A673 (cell line): Measurements from ENCODE around the gene DYRK1A. TPM values are rescaled to one million over a fixed set of nuclear protein-coding genes. Genes with fewer than 3 reads are reported as not detected.

ENCODE experiments used
- BruUV-seq: library from RNA; stranded (reverse); fragments of 400-500 nt; replicated peaks from 2 replicates; lab custom pipeline; 2021; lab: Mats Ljungman, UMichigan
- CTCF ChIA-PET: fragments of 300-600 bp; sonication (Branson Sonifier 250); formaldehyde crosslinking; loops from one replicate; lab custom pipeline; 2022; ENCODE audit warnings: antibody characterized with exemption; lab: Charles Lee
- POLR2A ChIA-PET: fragments of 300-600 bp; sonication (Branson Sonifier 250); formaldehyde crosslinking; loops from one replicate; lab custom pipeline; 2022; ENCODE audit warnings: antibody characterized with exemption; ENCODE audit not compliant: low non-redundant PET; lab: Charles Lee
- DNase-seq: peaks from one replicate; pipeline ENCODE4 v3.0.0-alpha.2; 2015; ENCODE audit warnings: low spot score
- H3K27ac ChIP-seq: fragments of 200-600 bp; sonication (generic); 2 replicates; pipeline ENCODE4 v1.5.1; 2016; ENCODE audit warnings: mixed run types, low read depth, mild to moderate bottlenecking, mixed read lengths, antibody characterized with exemption, low read length; ENCODE audit not compliant: poor library complexity, severe bottlenecking
- H3K27me3 ChIP-seq: fragments of 200-600 bp; sonication (generic); replicated peaks from 2 replicates; pipeline ENCODE4 v1.6.1; 2017; ENCODE audit warnings: mixed run types, low read depth, mild to moderate bottlenecking, mixed read lengths, antibody characterized with exemption, low read length; ENCODE audit not compliant: insufficient read depth, poor library complexity
- H3K36me3 ChIP-seq: fragments of 200-600 bp; sonication (generic); 2 replicates; pipeline ENCODE4 v1.6.1; 2016; ENCODE audit warnings: mixed run types, mild to moderate bottlenecking, mixed read lengths, antibody characterized with exemption, low read length; ENCODE audit not compliant: insufficient read depth, poor library complexity, severe bottlenecking
- H3K4me1 ChIP-seq: fragments of 200-600 bp; sonication (generic); 2 replicates; pipeline ENCODE4 v1.6.1; 2017; ENCODE audit warnings: mixed run types, mild to moderate bottlenecking, mixed read lengths, antibody characterized with exemption, low read length; ENCODE audit not compliant: insufficient read depth, poor library complexity, severe bottlenecking
- H3K4me3 ChIP-seq: fragments of 200-600 bp; sonication (generic); 2 replicates; pipeline ENCODE4 v1.5.1; 2016; ENCODE audit warnings: low read depth, mixed run types, mild to moderate bottlenecking, mixed read lengths, low read length; ENCODE audit not compliant: poor library complexity, severe bottlenecking
- H3K9me3 ChIP-seq: fragments of 200-600 bp; sonication (generic); 2 replicates; pipeline ENCODE4 v1.6.1; 2016; ENCODE audit warnings: mixed run types, low read depth, mild to moderate bottlenecking, mixed read lengths, antibody characterized with exemption, low read length; ENCODE audit not compliant: poor library complexity, severe bottlenecking
- EZH2 ChIP-seq: fragments of 200-600 bp; sonication (generic); IDR thresholded peaks from 2 replicates; pipeline ENCODE4 v1.6.1; 2017; ENCODE audit warnings: borderline replicate concordance, low read depth, mild to moderate bottlenecking, mixed read lengths, antibody characterized with exemption, low read length; ENCODE audit not compliant: poor library complexity, severe bottlenecking
- intact Hi-C: fragments of 100-400 bp; cut with micrococcal nuclease; formaldehyde crosslinking; loops from one replicate; pipeline ENCODE4 v1.10.0; 2022; ENCODE audit not compliant: unreplicated experiment
- total RNA-seq: library from RNA; stranded (reverse); gene quantifications from 2 replicates; pipeline ENCODE4 v1.2.3, GENCODE V29; 2021
- TF ChIP-seq, protein P1 (sequence below): fragments of 300-800, 200-600 bp; sonication (generic); conservative IDR thresholded peaks from 2 replicates; pipeline ENCODE4 v1.5.1; 2017; ENCODE audit warnings: low read depth, mild to moderate bottlenecking, antibody characterized with exemption, low read length, moderate library complexity, mixed read lengths

Gene DYRK1A
- total RNA-seq, 1 experiment from 2014 or later, result 70.5 TPM

DNA sequence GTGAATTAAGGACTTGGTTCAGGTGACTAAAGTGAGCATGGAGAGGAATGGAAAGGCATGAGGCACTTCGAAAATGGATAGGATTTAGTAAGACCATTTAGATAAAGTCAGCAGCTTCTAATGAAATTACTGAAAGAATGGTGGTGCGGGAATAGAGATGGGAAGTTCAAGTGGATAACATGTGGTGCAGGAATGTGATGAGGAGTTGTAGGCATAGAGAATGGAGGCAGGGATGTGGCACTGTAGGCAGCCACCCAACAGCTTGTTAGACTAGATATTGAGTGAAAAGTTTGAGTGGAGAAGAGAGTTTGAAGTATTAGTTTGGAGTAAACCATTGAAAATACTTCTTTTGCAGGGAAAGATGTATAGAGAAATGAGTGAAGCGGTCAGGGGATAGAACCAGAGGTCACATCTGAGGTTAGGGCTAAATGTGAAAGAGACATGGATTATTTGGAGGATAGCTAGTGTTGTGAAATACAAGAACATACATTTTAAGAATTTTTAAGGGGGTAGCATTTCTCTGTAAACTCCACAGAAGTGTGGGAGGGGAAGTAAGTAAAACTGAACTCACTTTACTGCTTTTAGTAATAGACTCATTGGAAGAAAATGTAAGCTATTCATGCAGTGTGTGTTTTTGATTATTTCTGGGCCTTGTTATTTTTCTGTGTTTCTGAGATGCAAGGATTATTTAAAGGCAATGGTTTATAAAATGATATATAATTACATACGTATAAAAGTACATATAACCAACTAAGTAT lies 46.2 kb downstream of the DYRK1A start:
- H3K9me3 ChIP-seq, result no peaks in the 10 kb centered on the region
- no TSS peak for BruUV-seq
- peaks cover 9% of the 10 kb centered on the region for H3K4me1 ChIP-seq
- no peak overlapping the region for H3K27ac ChIP-seq
- H3K36me3 ChIP-seq, result no peaks in the 10 kb centered on the region
- no peak for DNase-seq
- POLR2A ChIA-PET, result no interaction called here
- CTCF ChIA-PET, result no interaction called here
- TF ChIP-seq EZH2, result no peak
- TF ChIP-seq, protein P1, sequence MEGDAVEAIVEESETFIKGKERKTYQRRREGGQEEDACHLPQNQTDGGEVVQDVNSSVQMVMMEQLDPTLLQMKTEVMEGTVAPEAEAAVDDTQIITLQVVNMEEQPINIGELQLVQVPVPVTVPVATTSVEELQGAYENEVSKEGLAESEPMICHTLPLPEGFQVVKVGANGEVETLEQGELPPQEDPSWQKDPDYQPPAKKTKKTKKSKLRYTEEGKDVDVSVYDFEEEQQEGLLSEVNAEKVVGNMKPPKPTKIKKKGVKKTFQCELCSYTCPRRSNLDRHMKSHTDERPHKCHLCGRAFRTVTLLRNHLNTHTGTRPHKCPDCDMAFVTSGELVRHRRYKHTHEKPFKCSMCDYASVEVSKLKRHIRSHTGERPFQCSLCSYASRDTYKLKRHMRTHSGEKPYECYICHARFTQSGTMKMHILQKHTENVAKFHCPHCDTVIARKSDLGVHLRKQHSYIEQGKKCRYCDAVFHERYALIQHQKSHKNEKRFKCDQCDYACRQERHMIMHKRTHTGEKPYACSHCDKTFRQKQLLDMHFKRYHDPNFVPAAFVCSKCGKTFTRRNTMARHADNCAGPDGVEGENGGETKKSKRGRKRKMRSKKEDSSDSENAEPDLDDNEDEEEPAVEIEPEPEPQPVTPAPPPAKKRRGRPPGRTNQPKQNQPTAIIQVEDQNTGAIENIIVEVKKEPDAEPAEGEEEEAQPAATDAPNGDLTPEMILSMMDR, result no peak
- no peak overlapping the region for H3K4me3 ChIP-seq
- intact Hi-C loops, result no loop called here
- no peaks in the 10 kb centered on the region for H3K27me3 ChIP-seq

DNA sequence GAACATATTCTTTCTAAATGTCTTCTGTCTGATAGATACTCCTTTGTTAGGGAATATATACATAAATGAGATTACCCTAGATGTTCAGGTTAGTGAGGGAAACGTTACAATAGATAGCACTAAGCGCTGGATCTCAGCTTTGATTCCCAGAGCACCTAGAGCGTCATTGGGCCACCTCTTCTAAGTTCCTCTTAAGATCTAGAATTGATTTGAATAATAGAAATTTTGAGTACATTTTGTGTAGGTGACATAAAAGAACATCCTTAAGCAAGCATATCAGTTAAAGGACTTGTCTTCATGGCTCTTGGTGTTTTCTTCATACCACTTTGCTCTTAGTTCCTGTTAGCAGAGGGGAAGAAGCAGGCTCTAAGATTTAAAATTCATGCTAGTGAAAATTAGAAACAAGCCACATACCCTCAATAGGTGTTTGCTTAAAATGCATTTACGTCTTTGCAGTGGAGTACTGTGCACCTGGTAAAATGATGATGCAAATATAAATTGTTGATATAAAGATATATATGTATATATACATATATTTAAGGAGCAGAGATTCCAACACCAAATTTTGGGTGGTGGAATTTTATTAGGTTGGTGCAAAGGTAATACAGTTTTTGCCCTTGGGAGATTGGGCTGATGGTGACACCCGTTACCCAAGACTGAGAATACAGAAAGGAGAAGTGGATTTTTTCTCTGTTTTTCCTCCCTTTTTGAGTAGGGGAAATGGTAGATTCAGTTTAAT lies 47.1 kb downstream of the DYRK1A start:
- no peak overlapping the region for H3K27ac ChIP-seq

DNA sequence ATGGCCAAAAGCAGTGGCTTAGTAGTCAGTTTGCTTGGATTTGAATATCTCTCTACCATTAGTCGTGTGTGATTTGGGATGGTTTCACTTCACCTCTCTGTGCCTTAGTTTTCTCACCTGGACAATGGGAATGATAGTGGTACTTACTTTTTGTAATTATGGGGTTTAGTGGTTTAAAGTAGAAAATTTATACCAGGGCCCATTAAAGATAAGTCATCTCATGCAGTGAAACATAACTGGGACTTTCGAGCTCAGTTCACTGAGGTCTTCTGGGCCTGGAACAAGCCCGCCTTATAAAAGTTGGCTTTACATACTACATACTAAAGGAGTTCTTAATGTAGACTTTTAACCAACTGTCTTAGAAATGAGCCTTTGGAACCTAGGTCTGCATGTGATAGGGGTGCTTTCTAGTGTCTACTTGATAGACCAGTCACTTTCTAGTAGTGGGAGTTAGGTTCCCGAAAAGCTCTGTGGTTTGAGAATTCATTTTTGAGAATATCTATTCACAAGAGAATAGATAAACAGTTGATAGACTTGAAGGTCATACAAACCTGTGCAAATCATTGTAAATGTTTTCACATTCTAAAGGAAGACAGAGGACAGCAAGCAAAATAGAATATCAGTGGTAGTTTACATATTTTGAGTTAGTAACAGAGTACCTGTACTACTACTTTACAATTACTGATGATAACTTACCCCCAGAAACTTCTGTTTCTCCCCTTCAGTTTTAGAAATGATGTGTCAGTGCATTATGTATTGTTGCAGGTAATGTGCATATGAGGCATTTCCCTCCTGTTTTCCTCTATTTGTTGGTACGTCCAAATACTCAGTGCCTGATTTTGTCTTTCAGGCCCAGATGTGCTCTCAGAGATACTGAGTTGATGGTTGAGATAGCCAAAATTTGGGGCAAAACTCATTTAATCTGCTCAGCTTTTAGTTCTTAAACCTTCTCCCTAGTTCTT lies 48.0 kb downstream of the DYRK1A start:
- no peaks in the 10 kb centered on the region for H3K36me3 ChIP-seq
- peaks cover 8% of the 10 kb centered on the region for H3K4me1 ChIP-seq
- intact Hi-C loops, result no loop called here
- H3K9me3 ChIP-seq, result no peaks in the 10 kb centered on the region
- H3K27me3 ChIP-seq, result no peaks in the 10 kb centered on the region
- ChIA-PET POLR2A (no interaction called here), CTCF (no interaction called here)
- DNase-seq, result no peak
- TF ChIP-seq EZH2, result no peak
- TF ChIP-seq, protein P1, result no peak
- no peak overlapping the region for H3K4me3 ChIP-seq
- H3K27ac ChIP-seq, result no peak overlapping the region
- no TSS peak for BruUV-seq

More for the DNA sequence above, 47.1 kb downstream of the DYRK1A start:
- DNase-seq, result no peak
- CTCF ChIA-PET, result no interaction called here
- H3K27me3 ChIP-seq, result no peaks in the 10 kb centered on the region
- no peaks in the 10 kb centered on the region for H3K36me3 ChIP-seq
- intact Hi-C loops, result no loop called here
- no peak overlapping the region for H3K4me3 ChIP-seq
- TF ChIP-seq, protein P1, result no peak
- TF ChIP-seq EZH2, result no peak
- POLR2A ChIA-PET, result no interaction called here
- BruUV-seq, result no TSS peak
- H3K9me3 ChIP-seq, result no peaks in the 10 kb centered on the region
- H3K4me1 ChIP-seq, result peaks cover 8% of the 10 kb centered on the region
